Activated CD8-positive, alpha-beta memory T cell treated with anti-CD3 and anti-CD28 coated beads, Interleukin-2, amount 50 U/mL, for 4 hours (primary cell): ENCODE measurements around the gene PRELP.
"Not testable (repeated sequence)": the region's sequence is repeated elsewhere in the genome, so short reads cannot be mapped to it uniquely, and the experiment has no call there.

Experiments used
- DNase-seq: peaks from one replicate; pipeline ENCODE4 v3.0.0-alpha.2; 2020

The PRELP gene

GRCh38 chr1:203475012-203475981 is at the start of gene PRELP:
PRELP (plus strand) TSS chr1:203475806; CDS start chr1:203483185, 7,379 bp downstream.
- no peak for DNase-seq

DNA sequence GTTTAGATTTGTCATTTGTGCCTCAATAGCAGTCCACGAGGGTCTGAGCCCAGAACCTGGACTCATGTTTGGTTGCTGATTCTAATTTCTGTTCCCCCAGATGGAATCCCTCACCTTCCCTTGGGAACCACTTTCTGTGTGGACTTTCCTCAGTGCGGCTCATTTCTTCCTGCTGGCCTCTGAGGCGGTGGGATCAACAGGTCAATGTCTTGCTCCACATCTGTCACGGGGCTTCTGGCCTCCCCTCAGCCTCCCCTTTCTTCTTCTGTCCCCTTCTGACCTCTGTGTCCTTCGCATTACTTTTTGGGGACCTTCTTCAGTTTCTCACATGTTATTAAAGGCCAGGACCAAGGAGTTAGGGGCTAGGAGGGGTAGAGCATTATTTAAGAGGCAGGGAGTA is 49.2 kb upstream of the PRELP start:
- no peak for DNase-seq

DNA sequence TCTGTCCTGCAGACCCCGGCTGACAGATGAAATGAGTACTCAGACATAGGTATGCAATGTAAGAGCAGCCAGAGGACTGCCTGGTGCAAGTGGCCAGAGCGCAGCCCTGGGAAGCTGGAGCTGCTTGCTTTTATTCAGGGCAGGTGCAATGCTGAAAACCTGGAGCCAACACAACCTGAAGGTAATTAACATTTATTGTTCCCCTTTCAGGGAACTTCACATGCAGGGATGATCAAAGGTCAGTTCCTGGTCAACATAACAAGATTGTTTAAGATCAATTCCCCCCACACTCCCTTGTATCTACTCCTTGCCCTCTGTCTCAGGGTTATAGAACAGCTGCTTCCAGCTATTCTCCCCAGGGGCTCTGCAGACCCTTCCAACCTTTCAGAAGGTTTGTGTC is 48.7 kb upstream of the PRELP start:
- no peak for DNase-seq

DNA sequence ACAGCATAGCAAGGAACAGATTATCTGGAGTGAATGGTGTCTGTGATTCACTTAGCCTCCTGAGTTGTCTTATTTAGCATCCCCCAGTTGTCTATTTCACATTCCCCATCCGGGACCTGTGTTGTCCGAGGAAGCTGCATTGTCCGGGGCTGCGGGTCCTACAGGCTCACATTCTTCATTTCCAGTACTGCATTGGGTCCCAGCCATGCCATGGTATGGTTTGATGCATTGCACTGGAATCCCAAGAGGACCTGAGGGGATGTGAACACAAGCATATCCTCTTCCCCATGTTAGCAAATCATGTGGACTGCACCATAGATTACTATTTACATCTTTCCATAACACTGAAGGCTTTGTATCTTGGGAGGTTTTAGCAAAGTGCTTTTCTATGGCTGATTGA is 48.2 kb upstream of the PRELP start:
- no peak for DNase-seq

DNA sequence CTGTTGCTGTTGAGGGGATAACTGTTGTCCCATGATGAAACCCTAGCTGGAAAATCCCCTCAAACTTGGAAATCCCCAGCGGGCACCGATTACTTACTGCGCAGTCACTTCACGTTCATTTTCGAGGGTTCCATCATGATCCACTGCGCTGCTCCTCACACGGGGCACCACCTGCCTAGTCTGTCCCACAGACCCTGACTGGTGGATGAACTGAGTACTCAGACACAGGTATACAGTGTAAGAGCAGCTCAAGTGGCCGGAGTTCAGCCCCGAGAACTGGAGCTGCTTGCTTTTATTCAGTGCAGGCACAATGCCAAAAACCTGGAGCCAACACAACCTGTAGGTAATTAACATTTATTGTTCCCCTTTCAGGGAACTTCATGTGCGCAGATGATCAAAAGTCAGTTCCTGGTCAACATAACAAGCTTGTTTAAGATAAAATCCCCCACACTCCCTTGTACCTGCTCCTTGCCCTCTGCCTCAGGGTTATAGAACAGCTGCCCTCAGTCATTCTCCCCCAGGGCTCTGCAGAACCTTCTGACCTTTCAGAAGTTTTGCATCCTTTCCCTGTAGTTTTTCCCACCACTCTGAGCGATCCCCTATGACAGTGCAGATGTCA is 46.5 kb upstream of the PRELP start:
- DNase-seq: no peak

DNA sequence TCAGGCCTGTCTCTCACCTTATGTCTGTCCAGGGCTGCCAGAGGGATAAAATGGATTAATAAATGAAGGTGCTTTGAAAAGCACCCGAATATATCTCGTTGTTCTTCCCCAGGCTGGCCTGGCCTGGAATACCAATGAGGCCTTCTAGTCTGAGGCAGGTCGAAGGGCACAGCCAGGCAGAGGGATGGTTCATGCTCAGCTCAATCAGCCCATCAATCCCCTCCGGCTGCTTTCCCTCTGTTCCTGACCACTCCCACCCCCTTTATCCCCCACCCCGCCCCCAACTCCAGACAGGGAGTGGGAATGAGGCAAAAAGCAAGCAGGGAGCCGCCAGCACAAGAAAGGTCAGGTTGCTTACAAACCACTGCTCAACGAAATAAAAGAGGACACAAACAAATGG is 40.0 kb upstream of the PRELP start:
- no peak for DNase-seq

GRCh38 chr1:203437696-203438315 is 37.8 kb upstream of the PRELP start:
- DNase-seq: no peak

- no peak for DNase-seq
Measured at GRCh38 chr1:203439131-203439730, 36.4 kb upstream of the PRELP start.

DNA sequence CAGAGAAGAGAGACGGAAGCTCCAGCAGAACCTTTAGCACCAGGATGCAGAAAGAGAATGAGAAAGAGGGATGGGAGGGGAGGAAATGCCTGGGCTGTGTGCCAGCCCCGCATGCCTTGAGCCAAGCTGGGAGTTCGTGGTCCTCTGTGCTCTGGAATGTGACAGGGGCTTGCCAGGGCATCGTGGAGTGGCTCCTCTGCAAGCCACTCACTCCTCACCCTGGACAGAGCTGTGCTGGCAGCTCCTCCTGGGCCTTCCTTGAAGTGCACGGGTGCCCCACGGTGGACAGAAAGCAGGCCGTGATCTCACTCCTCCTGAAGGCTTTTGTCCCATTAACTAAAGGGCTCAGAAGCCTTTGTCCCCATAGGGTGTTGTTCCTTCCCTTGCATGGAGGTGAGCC is 34.8 kb upstream of the PRELP start:
- DNase-seq: no peak

GRCh38 chr1:203441766-203442165 is 33.8 kb upstream of the PRELP start:
- no peak for DNase-seq

DNA sequence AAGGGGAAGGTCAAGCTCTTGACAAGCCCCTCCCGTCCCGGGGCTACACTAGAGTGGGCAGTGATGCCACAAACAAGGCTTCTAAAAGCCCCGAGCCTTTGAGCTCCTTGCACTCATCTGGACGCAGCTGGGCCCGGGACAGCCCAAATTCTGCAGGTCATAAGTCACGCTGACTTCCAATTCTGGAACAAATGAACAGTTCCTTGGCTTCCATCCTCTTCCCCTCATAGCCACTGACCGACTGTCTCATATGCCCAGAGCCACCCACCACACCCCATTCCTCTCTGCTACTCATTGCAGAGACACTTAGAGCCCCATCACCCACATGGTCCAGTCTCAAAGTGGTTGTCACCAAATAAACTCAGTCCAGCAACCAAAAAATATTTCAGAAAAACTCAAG is 32.8 kb upstream of the PRELP start:
- no peak for DNase-seq

GRCh38 chr1:203443296-203443695 is 32.3 kb upstream of the PRELP start:
- no peak for DNase-seq

DNA sequence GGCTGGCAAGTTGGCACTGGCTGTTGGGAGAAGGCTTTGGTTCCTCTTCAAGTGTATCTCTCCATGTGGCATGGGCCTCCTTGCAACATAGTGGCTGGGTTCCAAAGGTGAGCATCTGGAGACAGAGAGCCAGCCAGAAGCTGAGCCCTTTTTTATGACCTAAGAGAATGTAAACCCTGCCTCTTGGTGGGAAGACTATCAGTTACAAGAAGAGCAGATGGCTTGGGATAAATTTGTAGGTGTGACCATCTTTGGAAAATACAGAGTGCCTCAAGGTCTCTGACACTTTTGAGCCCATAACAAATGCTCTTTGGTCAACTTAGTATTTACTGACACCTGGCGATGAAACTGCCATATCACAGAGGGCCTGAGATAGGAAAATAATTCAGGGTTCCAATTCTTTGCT is 31.4 kb upstream of the PRELP start:
- no peak for DNase-seq

DNA sequence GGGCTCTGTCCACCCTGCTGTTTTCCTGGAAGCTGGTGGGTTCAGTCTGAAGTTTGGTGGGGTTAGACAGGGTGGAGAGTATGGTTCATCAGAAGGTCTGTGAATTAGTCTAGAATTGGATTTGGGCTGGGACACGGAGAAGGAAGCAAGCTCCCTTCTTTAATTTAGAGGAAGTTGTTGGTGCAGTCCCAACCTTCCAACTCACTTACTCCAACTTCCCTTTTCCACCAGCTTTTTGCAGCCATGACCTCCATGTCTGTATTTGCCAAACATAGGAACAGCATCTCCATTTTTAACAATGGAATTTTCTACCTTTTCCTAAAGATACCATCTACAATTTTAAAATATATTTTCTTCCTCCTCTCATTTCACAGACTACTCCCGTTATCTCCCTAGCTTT is 28.5 kb upstream of the PRELP start:
- no peak for DNase-seq

DNA sequence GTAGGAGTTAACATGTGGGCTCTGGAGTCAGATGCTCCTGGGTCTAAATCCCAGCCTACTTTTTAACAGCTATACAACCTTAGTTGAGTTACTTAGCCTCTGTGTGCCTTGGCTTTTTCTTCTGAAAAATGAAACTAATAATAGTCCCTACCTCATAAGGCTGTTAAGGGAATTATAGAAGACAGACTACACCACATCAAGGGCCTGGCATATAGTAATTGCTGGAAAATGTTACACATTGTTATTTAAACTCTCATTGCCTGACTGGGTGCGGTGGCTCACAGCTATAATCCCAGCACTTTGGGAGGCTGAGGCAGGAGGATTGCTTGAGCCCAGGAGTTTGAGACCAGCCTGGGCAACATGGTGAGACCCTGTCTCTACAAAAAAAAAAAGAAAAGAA is 28.0 kb upstream of the PRELP start:
- DNase-seq: not testable (repeated sequence)

DNA sequence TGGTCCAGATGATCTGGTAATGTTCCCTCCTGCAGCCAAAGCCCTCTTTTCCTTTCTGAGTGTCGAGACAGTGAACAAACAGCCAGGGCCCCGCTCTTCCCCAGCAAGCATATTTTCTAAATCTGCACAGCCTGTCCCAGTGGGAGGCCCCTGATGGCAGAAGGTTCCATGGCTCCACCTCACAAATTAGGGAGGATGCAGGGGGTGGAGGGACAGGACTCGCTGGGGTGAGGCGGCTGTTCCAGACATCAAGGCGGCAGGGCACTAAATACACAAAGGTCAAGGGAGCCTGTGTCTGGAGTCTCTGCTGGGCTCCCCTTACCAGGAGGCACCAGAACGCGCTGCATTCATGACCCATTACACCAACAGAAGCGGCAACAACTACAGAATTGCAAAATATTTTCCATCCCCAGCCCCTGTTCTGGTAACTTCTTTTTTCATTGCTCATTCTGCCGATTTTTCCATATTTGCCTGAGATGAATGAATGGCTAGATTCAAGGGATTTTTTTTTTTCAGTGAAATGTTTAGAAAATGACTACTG is 27.0 kb upstream of the PRELP start:
- DNase-seq: no peak

DNA sequence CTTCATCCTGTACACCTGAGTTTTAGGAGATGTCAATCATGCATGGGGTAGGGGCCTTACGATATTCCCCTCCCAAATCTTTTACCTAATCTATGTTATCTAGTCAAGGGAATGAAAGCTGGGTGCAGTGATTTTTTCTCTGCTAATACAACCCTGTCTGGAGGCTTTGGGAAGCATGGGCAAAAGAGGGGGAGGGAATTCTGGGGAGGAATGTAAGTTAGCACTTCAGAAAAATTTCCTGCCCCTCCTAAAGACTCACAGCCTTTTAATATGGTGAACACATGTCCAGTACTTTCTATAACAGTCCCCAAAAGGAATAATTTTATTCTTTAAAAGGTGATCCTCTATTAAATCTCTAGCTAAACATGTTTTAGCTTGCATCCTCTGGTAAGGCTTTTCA is 25.6 kb upstream of the PRELP start:
- no peak for DNase-seq

DNA sequence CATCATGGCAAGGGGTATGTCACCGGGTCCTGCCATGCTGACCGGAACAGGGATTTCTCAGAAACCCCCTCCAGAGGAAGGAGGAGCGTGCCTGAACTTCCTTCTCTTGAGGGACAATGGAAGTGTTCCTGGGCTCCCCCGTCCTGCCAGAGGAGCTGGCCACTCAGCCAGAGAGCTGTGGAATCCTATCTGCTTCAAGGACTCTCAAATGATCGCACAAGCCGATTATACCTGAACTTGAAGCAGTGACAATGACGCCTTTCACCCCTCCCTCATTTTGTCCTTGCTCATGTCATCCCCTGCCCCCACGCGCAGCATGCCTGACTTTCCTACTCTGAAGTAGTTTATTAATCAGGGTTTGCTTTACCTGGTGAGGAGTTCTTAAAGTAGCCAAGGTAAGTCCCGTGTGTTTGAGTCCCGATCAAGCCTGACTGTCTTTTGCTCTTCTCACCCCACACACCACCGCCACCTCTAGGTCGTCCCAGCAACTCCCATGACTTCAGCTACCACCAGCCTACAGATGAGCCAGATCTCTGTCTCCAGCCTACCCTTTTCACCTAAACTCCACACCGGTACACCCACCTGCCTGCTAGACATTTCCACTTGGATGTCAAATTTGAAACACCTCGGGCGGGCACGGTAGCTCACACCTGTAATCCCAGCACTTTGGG is 25.0 kb upstream of the PRELP start:
- no peak for DNase-seq

- no peak for DNase-seq
Measured at GRCh38 chr1:203451836-203452784, 23.5 kb upstream of the PRELP start.

DNA sequence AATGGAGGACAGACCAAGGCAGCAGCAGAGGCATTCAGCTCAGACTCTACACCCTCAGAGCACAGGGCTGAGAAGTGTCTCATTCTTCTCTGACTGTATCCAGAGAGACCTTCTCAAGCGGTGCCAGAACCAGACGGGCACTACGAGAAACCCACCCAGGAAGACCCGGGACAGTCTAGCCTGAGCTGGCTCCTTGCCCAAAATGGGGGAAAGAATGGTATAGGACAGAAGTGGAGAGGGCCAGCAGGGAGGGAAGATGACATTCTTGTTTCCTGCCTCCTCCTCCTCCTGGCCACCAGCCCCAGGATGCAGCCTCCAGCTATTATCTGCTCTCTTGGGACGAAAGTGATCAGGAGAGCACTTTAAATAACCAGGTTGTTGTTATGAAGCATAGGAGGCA is 22.6 kb upstream of the PRELP start:
- DNase-seq: no peak

GRCh38 chr1:203453616-203454015 is 22.0 kb upstream of the PRELP start:
- DNase-seq: no peak
